ENCODE data around the gene KRABD2.
"Not testable (repeated sequence)": the region's sequence is repeated elsewhere in the genome, so short reads cannot be mapped to it uniquely, and the experiment has no call there.

The KRABD2 gene

GRCh38 chr17:8350339-8350738 is 26.2 kb downstream of the KRABD2 start:
- no peaks in the 10 kb centered on the region for H3K9me3 ChIP-seq
- H3K27ac ChIP-seq: no peak overlapping the region
- H3K36me3 ChIP-seq: no peaks in the 10 kb centered on the region
- H3K9ac ChIP-seq (ENCODE audit: low read depth in 2 of 2, low read length in 2 of 2): no peak overlapping the region
- H3K27me3 ChIP-seq: no peaks in the 10 kb centered on the region
- H3K4me3 ChIP-seq: no peak overlapping the region
- intact Hi-C loops (cut with DNase I): no loop called here
- H3K4me1 ChIP-seq: no peaks in the 10 kb centered on the region
- no peak for DNase-seq
- TF ChIP-seq, protein P1, sequence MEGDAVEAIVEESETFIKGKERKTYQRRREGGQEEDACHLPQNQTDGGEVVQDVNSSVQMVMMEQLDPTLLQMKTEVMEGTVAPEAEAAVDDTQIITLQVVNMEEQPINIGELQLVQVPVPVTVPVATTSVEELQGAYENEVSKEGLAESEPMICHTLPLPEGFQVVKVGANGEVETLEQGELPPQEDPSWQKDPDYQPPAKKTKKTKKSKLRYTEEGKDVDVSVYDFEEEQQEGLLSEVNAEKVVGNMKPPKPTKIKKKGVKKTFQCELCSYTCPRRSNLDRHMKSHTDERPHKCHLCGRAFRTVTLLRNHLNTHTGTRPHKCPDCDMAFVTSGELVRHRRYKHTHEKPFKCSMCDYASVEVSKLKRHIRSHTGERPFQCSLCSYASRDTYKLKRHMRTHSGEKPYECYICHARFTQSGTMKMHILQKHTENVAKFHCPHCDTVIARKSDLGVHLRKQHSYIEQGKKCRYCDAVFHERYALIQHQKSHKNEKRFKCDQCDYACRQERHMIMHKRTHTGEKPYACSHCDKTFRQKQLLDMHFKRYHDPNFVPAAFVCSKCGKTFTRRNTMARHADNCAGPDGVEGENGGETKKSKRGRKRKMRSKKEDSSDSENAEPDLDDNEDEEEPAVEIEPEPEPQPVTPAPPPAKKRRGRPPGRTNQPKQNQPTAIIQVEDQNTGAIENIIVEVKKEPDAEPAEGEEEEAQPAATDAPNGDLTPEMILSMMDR (IDR thresholded peaks at IDR 0.05): no peak

DNA sequence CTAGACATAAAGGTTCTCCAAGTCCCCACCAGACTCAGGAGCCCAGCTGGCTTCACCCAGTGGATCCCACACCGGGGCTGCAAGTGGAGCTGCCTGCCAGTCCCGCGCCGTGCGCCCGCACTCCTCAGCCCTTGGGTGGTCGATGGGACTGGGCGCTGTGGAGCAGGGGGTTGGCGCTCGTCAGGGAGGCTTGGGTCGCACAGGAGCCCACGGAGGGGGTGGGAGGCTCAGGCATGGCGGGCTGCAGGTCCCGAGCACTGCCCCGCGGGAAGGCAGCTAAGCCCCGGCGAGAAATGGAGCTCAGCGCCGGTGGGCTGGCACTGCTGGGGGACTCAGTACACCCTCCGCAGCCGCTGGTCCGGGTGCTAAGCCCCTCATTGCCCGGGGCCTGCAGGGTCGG is 29.5 kb downstream of the KRABD2 start:
- H3K27me3 ChIP-seq; H3K27ac ChIP-seq; H3K4me3 ChIP-seq; H3K4me1 ChIP-seq; H3K9me3 ChIP-seq; intact Hi-C loops (cut with DNase I); H3K36me3 ChIP-seq; H3K9ac ChIP-seq (ENCODE audit: low read depth in 2 of 2, low read length in 2 of 2); DNase-seq: not testable (repeated sequence)

- intact Hi-C loops (cut with DNase I): no loop called here
- no peak for DNase-seq
- Histone ChIP-seq H3K4me3 (no peak overlapping the region), H3K4me1 (no peaks in the 10 kb centered on the region), H3K27ac (no peak overlapping the region), H3K9ac (ENCODE audit: low read depth in 2 of 2, low read length in 2 of 2) (no peak overlapping the region), H3K9me3 (no peaks in the 10 kb centered on the region), H3K27me3 (no peaks in the 10 kb centered on the region), H3K36me3 (no peaks in the 10 kb centered on the region)
- TF ChIP-seq, protein P1 (IDR thresholded peaks at IDR 0.05): no peak
Measured at GRCh38 chr17:8345951-8346665, 30.4 kb downstream of the KRABD2 start.

GRCh38 chr17:8345052-8345690 is 31.3 kb downstream of the KRABD2 start:
- Histone ChIP-seq H3K27ac (no peak overlapping the region), H3K9me3 (no peaks in the 10 kb centered on the region), H3K4me3 (no peak overlapping the region), H3K27me3 (no peaks in the 10 kb centered on the region), H3K4me1 (no peaks in the 10 kb centered on the region), H3K36me3 (no peaks in the 10 kb centered on the region), H3K9ac (ENCODE audit: low read depth in 2 of 2, low read length in 2 of 2) (no peak overlapping the region)
- TF ChIP-seq, protein P1 (IDR thresholded peaks at IDR 0.05): no peak
- intact Hi-C loops (cut with DNase I): no loop called here
- DNase-seq: no peak

GRCh38 chr17:8341456-8341855 is 35.0 kb downstream of the KRABD2 start:
- no peak overlapping the region for H3K27ac ChIP-seq
- intact Hi-C loops (cut with DNase I): no loop called here
- H3K9me3 ChIP-seq: no peaks in the 10 kb centered on the region
- no peak overlapping the region for H3K4me3 ChIP-seq
- no peak for DNase-seq
- no peaks in the 10 kb centered on the region for H3K4me1 ChIP-seq
- TF ChIP-seq, protein P1 (IDR thresholded peaks at IDR 0.05): no peak
- H3K9ac ChIP-seq (ENCODE audit: low read depth in 2 of 2, low read length in 2 of 2): no peak overlapping the region
- H3K36me3 ChIP-seq: no peaks in the 10 kb centered on the region
- H3K27me3 ChIP-seq: no peaks in the 10 kb centered on the region

DNA sequence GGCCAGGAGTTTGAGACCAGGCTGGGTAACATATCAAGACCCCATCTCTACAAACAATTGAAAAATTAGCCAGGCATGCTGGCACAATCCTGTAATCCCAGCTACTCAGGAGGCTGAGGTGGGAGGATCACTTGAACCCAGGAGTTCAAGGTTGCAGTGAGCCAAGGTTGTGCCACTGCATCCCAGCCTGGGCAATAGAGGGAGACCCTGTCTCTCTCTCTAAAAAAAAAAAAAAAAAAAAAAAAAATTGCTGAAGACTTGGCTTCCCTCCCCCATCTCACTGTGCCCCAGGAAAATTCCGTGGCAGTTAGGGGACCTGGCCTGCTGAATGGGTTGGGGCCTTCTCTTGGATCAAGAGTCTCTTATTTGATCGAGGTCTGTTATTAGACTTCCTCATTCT is 37.0 kb downstream of the KRABD2 start, which contains the start of gene ODF4:
TSS of gene ODF4 (plus strand) at position 301 of the 400 bp plus-strand sequence. CDS start 212 bp downstream, outside the sequence.
- H3K27me3 ChIP-seq: no peaks in the 10 kb centered on the region
- H3K9me3 ChIP-seq: no peaks in the 10 kb centered on the region
- H3K27ac ChIP-seq: no peak within 1 kb of the TSS
- intact Hi-C loops (cut with DNase I): no loop called here
- DNase-seq: no peak
- TF ChIP-seq, protein P1 (IDR thresholded peaks at IDR 0.05): no peak
- H3K4me3 ChIP-seq: no peak within 1 kb of the TSS
- H3K9ac ChIP-seq (ENCODE audit: low read depth in 2 of 2, low read length in 2 of 2): no peak within 1 kb of the TSS
- H3K4me1 ChIP-seq: no peaks in the 10 kb centered on the region
- no peaks in the 10 kb centered on the region for H3K36me3 ChIP-seq
